Measurements from ENCODE around the gene PHLPP1. TPM values are rescaled to one million over a fixed set of nuclear protein-coding genes. Genes with fewer than 3 reads are reported as not detected.

PHLPP1 gene
- total RNA-seq, 1 experiment from 2014 or later = 39.9 TPM

- no peak overlapping the region for H2BK12ac ChIP-seq (ENCODE audit: insufficient read length, low read depth, low read length)
- Mint-ChIP-seq H3K27ac (peak overlapping the region in 1 of 3 experiments; percentile 34; a peak in 1 of 7 replicates), H3K4me1 (peaks cover 0 to 2% of the 10 kb centered on the region in 2 experiments; a peak in 2 of 4 replicates), H3K27me3 (ENCODE audit: low read depth) (peaks cover 2% of the 10 kb centered on the region), H3K36me3 (ENCODE audit: insufficient read depth in 1 of 3, low read depth in 3 of 3) (no peaks in the 10 kb centered on the region; a peak in 1 of 7 replicates), H3K9me3 (no peaks in the 10 kb centered on the region), H3K4me3 (no peak overlapping the region)
- H3K56ac ChIP-seq (ENCODE audit: insufficient read length, low read depth, low read length) = no peak overlapping the region
- H3K18ac ChIP-seq (ENCODE audit: insufficient read length, low read depth, low read length) = no peak overlapping the region
- H3K23ac ChIP-seq (ENCODE audit: insufficient read length, low read depth, low read length) = no peak overlapping the region
- no peak overlapping the region for H3K9ac ChIP-seq (ENCODE audit: extremely low read depth, insufficient read length, low read length)
- no peak overlapping the region for H4K5ac ChIP-seq (ENCODE audit: insufficient read length, low read depth, low read length)
- no peaks in the 10 kb centered on the region for H4K20me1 ChIP-seq (ENCODE audit: control insufficient read depth, insufficient read depth, insufficient read length)
- no peak overlapping the region for H3T11ph ChIP-seq (ENCODE audit: low read length)
- no CpG with 5 or more reads among the region's 9 CpGs for WGBS (ENCODE audit: extremely low coverage, insufficient read length, low lambda C conversion rate)
- no peak for TF ChIP-seq CTCF (conservative IDR thresholded peaks at IDR 0.05)
- H2BK15ac ChIP-seq (ENCODE audit: low read depth, low read length) = no peak overlapping the region
- H3K79me2 ChIP-seq (ENCODE audit: insufficient read depth, low read length) = no peaks in the 10 kb centered on the region
- H2BK5ac ChIP-seq (ENCODE audit: insufficient read length, low read length) = no peak overlapping the region
- H3K4me1 ChIP-seq (ENCODE audit: insufficient read depth, low read length) = no peaks in the 10 kb centered on the region
- H2AFZ ChIP-seq (ENCODE audit: low read length) = no peak overlapping the region
- H2AK5ac ChIP-seq (ENCODE audit: insufficient read length, low read length) = no peak overlapping the region
- H3K27me3 ChIP-seq (ENCODE audit: insufficient read depth, low read length) = no peaks in the 10 kb centered on the region
- H3K9me3 ChIP-seq (ENCODE audit: control insufficient read depth, low read depth, low read length) = no peaks in the 10 kb centered on the region
- DNase-seq = no peak
- H3K23me2 ChIP-seq (ENCODE audit: insufficient read length, low read depth, low read length, poor library complexity, severe bottlenecking) = no peaks in the 10 kb centered on the region
- H3K79me1 ChIP-seq (ENCODE audit: insufficient read depth, low read depth, low read length, poor library complexity, severe bottlenecking) = no peaks in the 10 kb centered on the region
- H2BK120ac ChIP-seq (ENCODE audit: low read depth, low read length, poor library complexity, severe bottlenecking) = no peak overlapping the region
- H3K27ac ChIP-seq (ENCODE audit: insufficient read length, low read depth, low read length) = no peak overlapping the region
- no peak overlapping the region for H4K91ac ChIP-seq (ENCODE audit: insufficient read length, low read depth, low read length)
- no peak overlapping the region for H2BK20ac ChIP-seq (ENCODE audit: low read depth, low read length, poor library complexity, severe bottlenecking)
- H3K4me2 ChIP-seq (ENCODE audit: insufficient read depth, insufficient read length, low read length) = no peak overlapping the region
- H4K8ac ChIP-seq (replicated peaks; ENCODE audit: insufficient read length, low read depth, low read length) = no peak overlapping the region
- H3K4ac ChIP-seq (ENCODE audit: low read depth, low read length) = no peak overlapping the region
- no peak overlapping the region for H3K14ac ChIP-seq (ENCODE audit: insufficient read depth, low read length)
These were observed 287.6 kb downstream of the PHLPP1 start for GRCh38 chr18:63002803-63003445.

Data from H9 (cell line).